Type B pancreatic cell (in vitro differentiated cells): Measurements from ENCODE around the gene RAB8B. TPM values are rescaled to one million over a fixed set of nuclear protein-coding genes. Genes with fewer than 3 reads are reported as not detected.

Experiments
- DNase-seq: peaks from one replicate; pipeline ENCODE4 v3.0.0; 2021; ENCODE audit warnings: mixed read lengths; ENCODE audit not compliant: unreplicated experiment; ENCODE audit errors: extremely low spot score
- H3K27ac Mint-ChIP-seq: 2 replicates; pipeline ENCODE4 v1.8.0; 2021; ENCODE audit warnings: mild to moderate bottlenecking, mixed read lengths
- H3K27me3 Mint-ChIP-seq: 2 replicates; pipeline ENCODE4 v1.8.0; 2021; ENCODE audit warnings: mixed read lengths
- H3K36me3 Mint-ChIP-seq: 2 replicates; pipeline ENCODE4 v1.8.0; 2021; ENCODE audit warnings: mixed read lengths
- H3K4me1 Mint-ChIP-seq: one replicate; pipeline ENCODE4 v1.8.0; 2021; ENCODE audit warnings: mixed read lengths; ENCODE audit not compliant: unreplicated experiment
- H3K4me3 Mint-ChIP-seq: 2 replicates; pipeline ENCODE4 v1.8.0; 2021; ENCODE audit warnings: mild to moderate bottlenecking, mixed read lengths
- H3K9me3 Mint-ChIP-seq: 2 replicates; pipeline ENCODE4 v1.8.0; 2021; ENCODE audit warnings: mixed read lengths
- total RNA-seq: library from RNA; stranded (reverse); gene quantifications from 2 replicates; pipeline ENCODE4 v1.2.1, GENCODE V29; 2021; ENCODE audit warnings: low replicate concordance
- TF ChIP-seq, protein P1 (sequence below): fragments of 200-600 bp; sonication (generic); conservative IDR thresholded peaks from 2 replicates; pipeline ENCODE4 v1.5.0; 2021; ENCODE audit warnings: antibody characterized with exemption, mild to moderate bottlenecking

RAB8B gene
- total RNA-seq, 1 donor from 2014 or later, result 36.8 TPM

GRCh38 chr15:63263519-63263918 is 74.1 kb downstream of the RAB8B start:
- peaks cover 22% of the 10 kb centered on the region for H3K36me3 Mint-ChIP-seq
- TF ChIP-seq, protein P1, sequence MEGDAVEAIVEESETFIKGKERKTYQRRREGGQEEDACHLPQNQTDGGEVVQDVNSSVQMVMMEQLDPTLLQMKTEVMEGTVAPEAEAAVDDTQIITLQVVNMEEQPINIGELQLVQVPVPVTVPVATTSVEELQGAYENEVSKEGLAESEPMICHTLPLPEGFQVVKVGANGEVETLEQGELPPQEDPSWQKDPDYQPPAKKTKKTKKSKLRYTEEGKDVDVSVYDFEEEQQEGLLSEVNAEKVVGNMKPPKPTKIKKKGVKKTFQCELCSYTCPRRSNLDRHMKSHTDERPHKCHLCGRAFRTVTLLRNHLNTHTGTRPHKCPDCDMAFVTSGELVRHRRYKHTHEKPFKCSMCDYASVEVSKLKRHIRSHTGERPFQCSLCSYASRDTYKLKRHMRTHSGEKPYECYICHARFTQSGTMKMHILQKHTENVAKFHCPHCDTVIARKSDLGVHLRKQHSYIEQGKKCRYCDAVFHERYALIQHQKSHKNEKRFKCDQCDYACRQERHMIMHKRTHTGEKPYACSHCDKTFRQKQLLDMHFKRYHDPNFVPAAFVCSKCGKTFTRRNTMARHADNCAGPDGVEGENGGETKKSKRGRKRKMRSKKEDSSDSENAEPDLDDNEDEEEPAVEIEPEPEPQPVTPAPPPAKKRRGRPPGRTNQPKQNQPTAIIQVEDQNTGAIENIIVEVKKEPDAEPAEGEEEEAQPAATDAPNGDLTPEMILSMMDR, result no peak
- no peaks in the 10 kb centered on the region for H3K9me3 Mint-ChIP-seq
- no peak overlapping the region for H3K27ac Mint-ChIP-seq
- DNase-seq, result no peak
- H3K4me1 Mint-ChIP-seq, result peaks cover 8% of the 10 kb centered on the region
- no peak overlapping the region for H3K4me3 Mint-ChIP-seq
- H3K27me3 Mint-ChIP-seq, result no peaks in the 10 kb centered on the region

DNA sequence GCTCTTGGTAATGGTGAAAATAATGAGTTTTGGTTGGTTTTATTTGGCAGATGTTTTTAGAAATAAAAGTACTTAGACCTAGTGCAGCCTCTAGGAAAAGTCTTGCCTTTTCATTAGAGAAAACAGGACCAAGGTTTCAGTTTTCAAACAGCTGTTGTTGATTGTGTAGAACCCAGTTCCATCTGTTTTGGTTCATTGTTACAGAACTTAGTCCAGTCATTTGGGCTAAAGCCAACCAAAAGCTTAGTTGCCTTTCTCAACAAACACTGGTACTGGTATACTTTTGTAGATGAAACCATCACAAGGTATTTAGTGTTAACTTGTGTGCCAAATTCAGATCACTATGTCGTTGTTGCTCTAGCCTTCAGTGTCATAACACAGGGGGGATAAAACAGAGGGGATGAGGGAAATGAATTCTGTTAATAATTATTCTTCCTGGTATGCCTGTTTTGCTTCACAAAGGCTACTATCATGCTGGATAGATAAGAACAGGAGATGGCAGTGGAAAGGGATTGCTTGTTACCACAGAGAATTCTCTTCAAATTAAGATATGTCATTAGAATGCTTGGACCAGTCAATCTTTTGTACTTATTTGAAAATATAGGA is 75.4 kb downstream of the RAB8B start:
- Mint-ChIP-seq H3K4me1 (peaks cover 8% of the 10 kb centered on the region), H3K9me3 (no peaks in the 10 kb centered on the region), H3K36me3 (peaks cover 28% of the 10 kb centered on the region), H3K4me3 (no peak overlapping the region), H3K27me3 (no peaks in the 10 kb centered on the region), H3K27ac (peak overlapping the region; percentile 40)
- DNase-seq, result no peak
- TF ChIP-seq, protein P1, result no peak

DNA sequence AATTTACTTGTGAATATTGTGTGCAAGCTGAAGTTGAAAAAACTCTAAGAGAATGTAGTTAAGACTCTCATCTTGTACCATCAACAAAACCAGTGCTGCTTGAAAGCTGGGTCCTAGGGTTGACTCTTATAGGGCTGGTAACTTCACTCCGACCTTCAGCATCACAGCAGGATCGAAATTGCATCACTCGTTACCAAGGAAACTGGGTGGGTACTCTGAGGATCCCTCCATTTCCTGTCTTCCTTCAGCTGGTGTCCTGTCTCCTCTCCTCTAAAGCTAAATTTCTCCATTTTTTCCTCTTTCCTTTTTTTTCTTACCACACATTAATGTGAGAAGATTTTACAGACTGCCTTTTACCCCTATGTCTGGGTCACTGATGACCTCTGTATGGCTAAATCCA is 85.0 kb downstream of the RAB8B start:
- no peak for DNase-seq
- Mint-ChIP-seq H3K9me3 (no peaks in the 10 kb centered on the region), H3K36me3 (peaks cover 6% of the 10 kb centered on the region), H3K27me3 (no peaks in the 10 kb centered on the region), H3K4me3 (no peak overlapping the region), H3K27ac (no peak overlapping the region), H3K4me1 (peaks cover 14% of the 10 kb centered on the region)
- TF ChIP-seq, protein P1, result no peak

DNA sequence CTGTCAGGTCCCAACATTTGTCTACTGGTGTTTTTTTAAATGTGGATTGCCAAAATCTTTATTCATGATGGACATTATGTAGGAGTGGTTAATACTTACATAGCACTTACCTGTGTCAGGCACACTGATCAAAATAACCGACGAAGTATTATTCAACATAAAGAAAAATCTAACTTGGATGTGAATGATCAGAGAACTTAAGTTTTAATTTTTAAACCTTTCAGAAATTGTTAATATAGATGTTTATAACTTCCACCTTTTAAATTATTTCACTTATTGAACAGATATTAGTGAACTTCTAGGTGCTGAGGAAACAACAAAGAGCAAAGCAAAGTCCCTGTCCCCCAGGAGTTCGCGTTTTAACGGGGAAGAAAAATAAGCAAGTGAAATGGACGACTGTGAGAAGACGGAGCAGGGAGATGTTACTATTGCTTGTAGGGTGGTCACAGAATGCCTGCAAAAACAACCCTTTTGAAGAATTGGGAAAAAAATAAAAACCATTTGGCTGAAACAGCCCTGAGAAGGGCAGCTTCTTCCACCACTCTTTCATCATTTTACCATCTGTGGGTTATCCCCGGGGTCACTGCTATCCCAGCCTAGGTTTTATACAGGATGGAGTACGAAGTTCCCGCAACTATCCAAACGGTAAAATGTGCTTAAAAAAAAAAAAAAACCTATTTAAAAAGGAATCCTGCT is 87.1 kb downstream of the RAB8B start:
- H3K36me3 Mint-ChIP-seq, result peaks cover 4% of the 10 kb centered on the region
- no peaks in the 10 kb centered on the region for H3K9me3 Mint-ChIP-seq
- TF ChIP-seq, protein P1, result no peak
- no peak for DNase-seq
- peak overlapping the region; percentile 80 for H3K27ac Mint-ChIP-seq
- H3K4me3 Mint-ChIP-seq, result peak overlapping the region; percentile 96
- peaks cover 14% of the 10 kb centered on the region for H3K4me1 Mint-ChIP-seq
- H3K27me3 Mint-ChIP-seq, result no peaks in the 10 kb centered on the region

- Mint-ChIP-seq H3K9me3 (no peaks in the 10 kb centered on the region), H3K27ac (peak within 1 kb of the TSS; percentile 82)
Measured at GRCh38 chr15:63277038-63277892, 87.9 kb downstream of the RAB8B start, which contains the start of gene APH1B. Gene APH1B (plus strand): TSS chr15:63277605. CDS start chr15:63277624, 19 bp downstream.

More at GRCh38 chr15:63277038-63277892, 87.9 kb downstream of the RAB8B start, which contains the start of gene APH1B:
- H3K36me3 Mint-ChIP-seq, result peaks cover 4% of the 10 kb centered on the region
- peak; percentile 88 for DNase-seq
- TF ChIP-seq, protein P1, result peak; percentile 39
- H3K4me1 Mint-ChIP-seq, result peaks cover 14% of the 10 kb centered on the region
- peak within 1 kb of the TSS; percentile 96 for H3K4me3 Mint-ChIP-seq
- no peaks in the 10 kb centered on the region for H3K27me3 Mint-ChIP-seq
